SK-N-SH (cell line): ENCODE results near the gene TAOK1. TPM values are rescaled to one million over a fixed set of nuclear protein-coding genes. Genes with fewer than 3 reads are reported as not detected.

ENCODE experiments used
- CTCF ChIA-PET: fragments of 300-600, 350-600 bp; formaldehyde crosslinking; extraction: SDS; loops from one replicate; lab custom pipeline; 2021; lab: Yijun Ruan, JAX
- POLR2A ChIA-PET: fragments of 350-600 bp; sonication (Branson Sonifier 250); formaldehyde crosslinking; extraction: SDS; loops from one replicate; lab custom pipeline; 2020; ENCODE audit warnings: antibody characterized with exemption, inconsistent platforms; lab: Yijun Ruan, JAX
- DNase-seq: peaks from one replicate; pipeline ENCODE4 v3.0.0; 2012
- H2AFZ ChIP-seq: fragments of 200-600 bp; sonication (generic); 2 replicates; pipeline ENCODE4 v1.8.1; 2016; ENCODE audit warnings: antibody characterized with exemption, mild to moderate bottlenecking, low read depth
- H3F3A ChIP-seq: fragments of 200-600 bp; sonication (generic); replicated peaks from 2 replicates; pipeline ENCODE3; 2016; ENCODE audit warnings: antibody characterized with exemption, mild to moderate bottlenecking; ENCODE audit not compliant: insufficient read depth
- H3K27ac ChIP-seq, 2 experiments: fragments of 200-500 bp in 1 of 2; fragments of 200-600 bp in 1 of 2; sonication (Bioruptor generic) in 1 of 2; sonication (generic), shearing (Covaris generic) in 1 of 2; 2 replicates each; pipeline versions ENCODE4 v1.5.1 to v1.6.1; 2014 to 2016; ENCODE audit warnings: low read depth in 2 of 2, inconsistent platforms in 1 of 2, low read length in 1 of 2, mild to moderate bottlenecking in 1 of 2, mixed read lengths in 1 of 2
- H3K27me3 ChIP-seq: fragments of 200-600 bp; sonication (generic), shearing (Covaris generic); 2 replicates; pipeline ENCODE4 v1.6.1; 2016; ENCODE audit warnings: mixed run types; ENCODE audit not compliant: insufficient read depth
- H3K36me3 ChIP-seq, 2 experiments: fragments of 200-500 bp in 1 of 2; fragments of 200-600 bp in 1 of 2; sonication (Bioruptor generic) in 1 of 2; sonication (generic) in 1 of 2; replicated peaks in 1 of 2; 2 replicates each; pipeline versions ENCODE3 to v1.5.1; 2014 to 2016; ENCODE audit warnings: low read length in 1 of 2, mild to moderate bottlenecking in 1 of 2; ENCODE audit not compliant: insufficient read depth in 2 of 2, control insufficient read depth in 1 of 2
- H3K4me1 ChIP-seq, 2 experiments: fragments of 200-500 bp in 1 of 2; fragments of 200-600 bp in 1 of 2; sonication (Bioruptor generic) in 1 of 2; sonication (generic), shearing (Covaris generic) in 1 of 2; 2 replicates each; pipeline versions ENCODE4 v1.5.1 to v1.6.1; 2014 to 2016; ENCODE audit warnings: low read depth in 1 of 2, low read length in 1 of 2, mixed run types in 1 of 2; ENCODE audit not compliant: insufficient read depth in 2 of 2, control insufficient read depth in 1 of 2
- H3K4me2 ChIP-seq: fragments of 200-600 bp; sonication (generic), shearing (Covaris generic); 2 replicates; pipeline ENCODE4 v1.6.1; 2017; ENCODE audit warnings: mixed run types
- H3K4me3 ChIP-seq, 2 experiments: fragments of 200-500 bp in 1 of 2; fragments of 200-600 bp in 1 of 2; sonication (Bioruptor generic) in 1 of 2; sonication (generic), shearing (Covaris generic) in 1 of 2; 2 replicates each; pipeline versions ENCODE4 v1.5.1 to v1.8.1; 2014 to 2016; ENCODE audit warnings: low read depth in 2 of 2, inconsistent platforms in 1 of 2, low read length in 1 of 2, mild to moderate bottlenecking in 1 of 2, mixed read lengths in 1 of 2, moderate library complexity in 1 of 2
- H3K79me2 ChIP-seq: fragments of 200-600 bp; sonication (generic); 2 replicates; pipeline ENCODE4 v1.8.1; 2017; ENCODE audit warnings: mild to moderate bottlenecking; ENCODE audit not compliant: insufficient read depth
- H3K9ac ChIP-seq: fragments of 200-600 bp; sonication (generic); 2 replicates; pipeline ENCODE4 v1.6.1; 2017; ENCODE audit warnings: mixed run types
- H3K9me2 ChIP-seq: fragments of 200-600 bp; sonication (generic); 2 replicates; pipeline ENCODE4 v1.6.1; 2017; ENCODE audit warnings: mixed run types
- H3K9me3 ChIP-seq: fragments of 200-600 bp; sonication (generic); 2 replicates; pipeline ENCODE4 v1.6.1; 2017; ENCODE audit warnings: mixed run types, mild to moderate bottlenecking, moderate library complexity
- H4K20me1 ChIP-seq: fragments of 200-600 bp; sonication (generic); 2 replicates; pipeline ENCODE4 v1.6.1; 2017; ENCODE audit warnings: mild to moderate bottlenecking, mixed run types; ENCODE audit not compliant: insufficient read depth
- CTCF ChIP-seq: fragments of 200-600 bp; sonication (generic); IDR thresholded peaks from 2 replicates; pipeline ENCODE4 v1.6.1; 2017; ENCODE audit warnings: antibody characterized with exemption, mild to moderate bottlenecking, moderate library complexity
- FOSL2 ChIP-seq: IDR thresholded peaks from 2 replicates; pipeline ENCODE4 v1.4.0; 2012; ENCODE audit warnings: low read depth, mild to moderate bottlenecking, moderate library complexity, borderline replicate concordance
- FOXM1 ChIP-seq: IDR thresholded peaks from 2 replicates; pipeline ENCODE4 v1.4.0; 2012; ENCODE audit warnings: low read depth, mild to moderate bottlenecking
- JUND ChIP-seq: IDR thresholded peaks from 2 replicates; pipeline ENCODE4 v1.4.0; 2012
- NFIC ChIP-seq: IDR thresholded peaks from 2 replicates; pipeline ENCODE4 v1.4.0; 2012; ENCODE audit warnings: borderline replicate concordance
- NRF1 ChIP-seq: IDR thresholded peaks from 2 replicates; pipeline ENCODE4 v1.6.1; 2012; ENCODE audit warnings: low read depth, mild to moderate bottlenecking, low read length
- PBX3 ChIP-seq: IDR thresholded peaks from 2 replicates; pipeline ENCODE4; 2012
- REST ChIP-seq: IDR thresholded peaks from 2 replicates; pipeline ENCODE4 v1.6.1; 2012; ENCODE audit warnings: mild to moderate bottlenecking, low read depth, low read length, moderate library complexity
- TCF12 ChIP-seq: IDR thresholded peaks from 2 replicates; pipeline ENCODE4 v1.4.0; 2012
- USF1 ChIP-seq: IDR thresholded peaks from 2 replicates; pipeline ENCODE4 v1.4.0; 2012; ENCODE audit warnings: low read depth, borderline replicate concordance
- USF2 ChIP-seq: fragments of 150-350 bp; IDR thresholded peaks from 2 replicates; pipeline ENCODE4 v1.6.1; 2017; ENCODE audit warnings: antibody characterized with exemption, low read length, low read depth, borderline replicate concordance
- ZBTB33 ChIP-seq: IDR thresholded peaks from 2 replicates; pipeline ENCODE4 v1.4.0; 2012; ENCODE audit warnings: low read depth, borderline replicate concordance
- WGBS: methylation state at CpG from one replicate; pipeline ENCODE4 v1.1.6; 2017; ENCODE audit warnings: low lambda C conversion rate; 5-methylcytosine and 5-hydroxymethylcytosine counted together
- polyA plus RNA-seq, 3 experiments: library from polyadenylated mRNA; depleted of rRNA; stranded (reverse); fragments of >200 nt; gene quantifications; 2 replicates each; pipeline ENCODE4 v1.2.3, GENCODE V29; 2012

Gene TAOK1
- polyA plus RNA-seq, 1 of the 3 experiments (the other 2 are of a cell fraction) = 5.9 TPM

GRCh38 chr17:29495011-29495410 lies 104.8 kb downstream of the TAOK1 start:
- 84% methylated on average over 1 of the region's 1 CpG for WGBS
- Histone ChIP-seq H3K9me3 (no peaks in the 10 kb centered on the region), H3K9me2 (no peaks in the 10 kb centered on the region), H3K4me2 (no peak overlapping the region), H3K27me3 (no peaks in the 10 kb centered on the region), H4K20me1 (no peaks in the 10 kb centered on the region), H2AFZ (no peak overlapping the region), H3K9ac (no peak overlapping the region), H3K4me3 (no peak overlapping the region), H3K79me2 (peaks cover 12% of the 10 kb centered on the region), H3K4me1 (no peaks in the 10 kb centered on the region), H3K27ac (no peak overlapping the region), H3F3A (peaks cover 23% of the 10 kb centered on the region), H3K36me3 (peaks cover 42 to 88% of the 10 kb centered on the region in 2 experiments)
- ChIA-PET POLR2A (no interaction called here), CTCF (interaction anchor here (1.7 kb wide), 1 partner anchor 125 kb away, joined by 7 read pairs; no protein-coding TSS in a partner anchor)
- DNase-seq = no peak
- TF ChIP-seq FOSL2 (peak; percentile 66; the same call in 1 of the 2 replicates), NFIC (no peak), FOXM1 (no peak), JUND (peak; percentile 21; the same call in 1 of the 2 replicates), REST (no peak), TCF12 (no peak), ZBTB33 (no peak), USF1 (no peak), PBX3 (0 out of 2 replicates have a peak, but pooled peaks have one; percentile 8), CTCF (no peak), USF2 (no peak), NRF1 (no peak)
